HEK293 (cell line): ENCODE data around the gene GOLGA6C.

Source experiments
- BCL11B ChIP-seq: fragments of 450-650 bp; formaldehyde crosslinking; IDR thresholded peaks from 2 replicates; pipeline ENCODE4 v1.5.1; 2016; ENCODE audit warnings: low read depth, missing biosample characterization, missing genetic modification characterization
- KLF7 ChIP-seq: fragments of 450-650 bp; formaldehyde crosslinking; IDR thresholded peaks from 2 replicates; pipeline ENCODE4 v1.5.1; 2016; ENCODE audit warnings: missing biosample characterization, missing genetic modification characterization, borderline replicate concordance
- OVOL3 ChIP-seq: fragments of 450-650 bp; formaldehyde crosslinking; IDR thresholded peaks from 2 replicates; pipeline ENCODE4 v1.5.1; 2016; ENCODE audit warnings: missing biosample characterization, missing genetic modification characterization
- RBAK ChIP-seq: fragments of 450-650 bp; formaldehyde crosslinking; IDR thresholded peaks from 2 replicates; pipeline ENCODE4 v1.5.1; 2016; ENCODE audit warnings: missing biosample characterization, missing genetic modification characterization
- WT1 ChIP-seq: fragments of 450-650 bp; formaldehyde crosslinking; IDR thresholded peaks from 2 replicates; pipeline ENCODE4 v1.5.1; 2016; ENCODE audit warnings: missing biosample characterization, missing genetic modification characterization
- ZBTB1 ChIP-seq: fragments of 450-650 bp; formaldehyde crosslinking; IDR thresholded peaks from 2 replicates; pipeline ENCODE4 v1.5.1; 2016; ENCODE audit warnings: missing biosample characterization, missing genetic modification characterization
- ZBTB21 ChIP-seq: fragments of 450-650 bp; formaldehyde crosslinking; IDR thresholded peaks from 2 replicates; pipeline ENCODE4 v1.5.1; 2017; ENCODE audit warnings: missing biosample characterization, missing genetic modification characterization
- ZBTB7A ChIP-seq: fragments of 450-650 bp; formaldehyde crosslinking; IDR thresholded peaks from 2 replicates; pipeline ENCODE4 v1.5.1; 2016; ENCODE audit warnings: low read depth, missing biosample characterization, missing genetic modification characterization
- ZBTB8A ChIP-seq: fragments of 450-650 bp; formaldehyde crosslinking; IDR thresholded peaks from 2 replicates; pipeline ENCODE4 v1.5.1; 2016; ENCODE audit warnings: missing biosample characterization, missing genetic modification characterization
- ZFP3 ChIP-seq: fragments of 450-650 bp; formaldehyde crosslinking; IDR thresholded peaks from 2 replicates; pipeline ENCODE4 v1.5.1; 2016; ENCODE audit warnings: low read depth, missing biosample characterization, missing genetic modification characterization
- ZNF121 ChIP-seq: fragments of 450-650 bp; formaldehyde crosslinking; IDR thresholded peaks from 2 replicates; pipeline ENCODE4 v1.5.1; 2016; ENCODE audit warnings: missing biosample characterization, missing genetic modification characterization
- ZNF140 ChIP-seq: fragments of 450-650 bp; formaldehyde crosslinking; IDR thresholded peaks from 2 replicates; pipeline ENCODE4 v1.5.1; 2016; ENCODE audit warnings: missing biosample characterization, missing genetic modification characterization
- ZNF146 ChIP-seq: fragments of 450-650 bp; formaldehyde crosslinking; IDR thresholded peaks from 2 replicates; pipeline ENCODE4 v1.5.1; 2016; ENCODE audit warnings: missing biosample characterization, missing genetic modification characterization
- ZNF175 ChIP-seq: fragments of 450-650 bp; formaldehyde crosslinking; IDR thresholded peaks from 2 replicates; pipeline ENCODE4 v1.5.1; 2016; ENCODE audit warnings: missing biosample characterization, missing genetic modification characterization
- ZNF202 ChIP-seq: fragments of 450-650 bp; formaldehyde crosslinking; IDR thresholded peaks from 2 replicates; pipeline ENCODE4 v1.5.1; 2016; ENCODE audit warnings: missing biosample characterization, missing genetic modification characterization, borderline replicate concordance
- ZNF223 ChIP-seq: fragments of 450-650 bp; formaldehyde crosslinking; IDR thresholded peaks from 2 replicates; pipeline ENCODE4 v1.5.1; 2016; ENCODE audit warnings: missing biosample characterization, missing genetic modification characterization
- ZNF23 ChIP-seq: fragments of 450-650 bp; formaldehyde crosslinking; IDR thresholded peaks from 2 replicates; pipeline ENCODE4 v1.5.1; 2016; ENCODE audit warnings: missing biosample characterization, missing genetic modification characterization, borderline replicate concordance
- ZNF24 ChIP-seq: fragments of 450-650 bp; formaldehyde crosslinking; IDR thresholded peaks from 2 replicates; pipeline ENCODE4 v1.5.1; 2016; ENCODE audit warnings: missing biosample characterization, missing genetic modification characterization
- ZNF292 ChIP-seq: fragments of 450-650 bp; formaldehyde crosslinking; IDR thresholded peaks from 2 replicates; pipeline ENCODE4 v1.5.1; 2016; ENCODE audit warnings: low read depth, missing biosample characterization, missing genetic modification characterization, borderline replicate concordance
- ZNF324 ChIP-seq: fragments of 450-650 bp; formaldehyde crosslinking; IDR thresholded peaks from 2 replicates; pipeline ENCODE4 v1.5.1; 2016; ENCODE audit warnings: missing biosample characterization, missing genetic modification characterization
- ZNF354C ChIP-seq: fragments of 450-650 bp; formaldehyde crosslinking; IDR thresholded peaks from 2 replicates; pipeline ENCODE4 v1.5.1; 2016; ENCODE audit warnings: missing biosample characterization, missing genetic modification characterization, low read depth, borderline replicate concordance
- ZNF394 ChIP-seq: fragments of 450-650 bp; formaldehyde crosslinking; IDR thresholded peaks from 2 replicates; pipeline ENCODE4 v1.5.1; 2016; ENCODE audit warnings: missing biosample characterization, missing genetic modification characterization, mild to moderate bottlenecking, moderate library complexity, borderline replicate concordance
- ZNF404 ChIP-seq: fragments of 450-650 bp; formaldehyde crosslinking; IDR thresholded peaks from 2 replicates; pipeline ENCODE4 v1.5.1; 2017; ENCODE audit warnings: missing biosample characterization, missing genetic modification characterization
- ZNF433 ChIP-seq: fragments of 450-650 bp; formaldehyde crosslinking; IDR thresholded peaks from 2 replicates; pipeline ENCODE4 v1.5.1; 2016; ENCODE audit warnings: missing biosample characterization, missing genetic modification characterization, low read depth
- ZNF514 ChIP-seq: fragments of 450-650 bp; formaldehyde crosslinking; IDR thresholded peaks from 2 replicates; pipeline ENCODE4 v1.5.1; 2016; ENCODE audit warnings: missing biosample characterization, missing genetic modification characterization
- ZNF518A ChIP-seq: fragments of 450-650 bp; formaldehyde crosslinking; conservative IDR thresholded peaks from 2 replicates; pipeline ENCODE4 v1.5.1; 2016; ENCODE audit warnings: low read depth, missing biosample characterization, missing genetic modification characterization
- ZNF558 ChIP-seq: fragments of 450-650 bp; formaldehyde crosslinking; IDR thresholded peaks from 2 replicates; pipeline ENCODE4 v1.5.1; 2016; ENCODE audit warnings: missing biosample characterization, missing genetic modification characterization
- ZNF560 ChIP-seq: fragments of 450-650 bp; formaldehyde crosslinking; IDR thresholded peaks from 2 replicates; pipeline ENCODE4 v1.5.1; 2017; ENCODE audit warnings: missing biosample characterization, missing genetic modification characterization, borderline replicate concordance
- ZNF623 ChIP-seq: fragments of 450-650 bp; formaldehyde crosslinking; IDR thresholded peaks from 2 replicates; pipeline ENCODE4 v1.5.1; 2016; ENCODE audit warnings: missing biosample characterization, missing genetic modification characterization
- ZNF629 ChIP-seq: fragments of 450-650 bp; formaldehyde crosslinking; IDR thresholded peaks from 2 replicates; pipeline ENCODE4 v1.5.1; 2017; ENCODE audit warnings: missing biosample characterization, missing genetic modification characterization
- ZNF704 ChIP-seq: fragments of 450-650 bp; formaldehyde crosslinking; IDR thresholded peaks from 2 replicates; pipeline ENCODE4 v1.5.1; 2016; ENCODE audit warnings: missing biosample characterization, missing genetic modification characterization
- ZNF707 ChIP-seq: fragments of 450-650 bp; formaldehyde crosslinking; IDR thresholded peaks from 2 replicates; pipeline ENCODE4 v1.5.1; 2016; ENCODE audit warnings: missing biosample characterization, missing genetic modification characterization
- ZNF791 ChIP-seq: fragments of 450-650 bp; formaldehyde crosslinking; IDR thresholded peaks from 2 replicates; pipeline ENCODE4 v1.5.1; 2016; ENCODE audit warnings: missing biosample characterization, missing genetic modification characterization

Gene GOLGA6C

GRCh38 chr15:75217574-75217973, 40.6 kb upstream of the GOLGA6C start (continued):
- TF ChIP-seq ZNF518A: peak; percentile 98
- TF ChIP-seq BCL11B (tag by site-specific recombination): peak; percentile 24; the same call in 1 of the 2 replicates
- peak; percentile 67; the same call in 1 of the 2 replicates for TF ChIP-seq ZNF24 (tag by site-specific recombination)
- TF ChIP-seq ZNF223 (tag by site-specific recombination): peak; percentile 81
- peak; percentile 46; the same call in 1 of the 2 replicates for TF ChIP-seq KLF7 (tag by site-specific recombination)
- TF ChIP-seq ZNF433 (tag by site-specific recombination): peak; percentile 98
- peak; percentile 88 for TF ChIP-seq ZBTB8A (tag by site-specific recombination)
- TF ChIP-seq ZBTB21 (tag by site-specific recombination): peak; percentile 84
- TF ChIP-seq ZBTB7A: peak; percentile 73; the same call in 1 of the 2 replicates
- peak; percentile 99 for TF ChIP-seq ZNF394 (tag by site-specific recombination)
- TF ChIP-seq ZNF707 (tag by site-specific recombination): peak; percentile 41; the same call in 1 of the 2 replicates
- TF ChIP-seq WT1 (tag by site-specific recombination): peak; percentile 56; the same call in 1 of the 2 replicates
- TF ChIP-seq ZNF23: peak; percentile 69; the same call in 1 of the 2 replicates
- peak; percentile 93 for TF ChIP-seq ZNF140
- peak; percentile 92 for TF ChIP-seq ZNF354C (tag by site-specific recombination)
- peak; percentile 97 for TF ChIP-seq ZNF202
- peak; percentile 96 for TF ChIP-seq ZNF560 (tag by site-specific recombination)
- peak; percentile 87 for TF ChIP-seq ZNF791 (tag by site-specific recombination)
- TF ChIP-seq ZNF146: peak; percentile 6; the same call in 1 of the 2 replicates
- TF ChIP-seq ZNF623 (tag by site-specific recombination): peak; percentile 92
- TF ChIP-seq ZNF558 (tag by site-specific recombination): peak; percentile 92
- TF ChIP-seq ZNF121 (tag by site-specific recombination): 0 out of 2 replicates have a peak, but pooled peaks have one; percentile 29
- 0 out of 2 replicates have a peak, but pooled peaks have one; percentile 51 for TF ChIP-seq ZNF324 (tag by site-specific recombination)
- peak; percentile 82; the same call in 1 of the 2 replicates for TF ChIP-seq OVOL3 (tag by site-specific recombination)
- 0 out of 2 replicates have a peak, but pooled peaks have one; percentile 68 for TF ChIP-seq ZNF175
- TF ChIP-seq ZNF704 (tag by site-specific recombination): peak; percentile 81; the same call in 1 of the 2 replicates
- TF ChIP-seq ZFP3: 0 out of 2 replicates have a peak, but pooled peaks have one; percentile 22
- peak; percentile 89; the same call in 1 of the 2 replicates for TF ChIP-seq ZNF514 (tag by site-specific recombination)
- peak; percentile 85 for TF ChIP-seq ZNF629 (tag by site-specific recombination)
- TF ChIP-seq ZNF404: peak; percentile 97
- TF ChIP-seq ZNF292 (tag by site-specific recombination): peak; percentile 96
- peak; percentile 74; the same call in 1 of the 2 replicates for TF ChIP-seq ZBTB1 (tag by site-specific recombination)
- TF ChIP-seq RBAK (tag by site-specific recombination): peak; percentile 91
